Parathyroid adenoma (tissue), 2 donors: ENCODE results near the gene TASL.

Experiments
- H2AFZ ChIP-seq: fragments of 300-600 bp; sonication (generic); one replicate; pipeline ENCODE4 v1.7.0; 2017; ENCODE audit warnings: antibody characterized with exemption, mild to moderate bottlenecking
- H3K27ac ChIP-seq: fragments of 300-600 bp; sonication (generic); one replicate; pipeline ENCODE4 v1.7.0; 2017
- H3K27me3 ChIP-seq: fragments of 300-600 bp; sonication (generic); one replicate; pipeline ENCODE4 v1.7.0; 2017; ENCODE audit warnings: low read length; ENCODE audit not compliant: control insufficient read depth, insufficient read depth
- H3K36me3 ChIP-seq: fragments of 300-600 bp; sonication (generic); one replicate; pipeline ENCODE4 v1.7.0; 2017; ENCODE audit warnings: low read length; ENCODE audit not compliant: control insufficient read depth, insufficient read depth
- H3K4me1 ChIP-seq: fragments of 300-600 bp; sonication (generic); one replicate; pipeline ENCODE4 v1.7.0; 2017; ENCODE audit warnings: control low read depth
- H3K4me2 ChIP-seq: fragments of 300-600 bp; sonication (generic); one replicate; pipeline ENCODE4 v1.7.0; 2017; ENCODE audit warnings: low read length
- H3K4me3 ChIP-seq: fragments of 300-600 bp; sonication (generic); one replicate; pipeline ENCODE4 v1.7.0; 2017; ENCODE audit warnings: low read depth, low read length
- H3K79me2 ChIP-seq: fragments of 300-600 bp; sonication (generic); one replicate; pipeline ENCODE4 v1.7.0; 2017; ENCODE audit warnings: control low read depth
- H3K9ac ChIP-seq: fragments of 300-600 bp; sonication (generic); one replicate; pipeline ENCODE4 v1.7.0; 2017; ENCODE audit warnings: mild to moderate bottlenecking
- H3K9me3 ChIP-seq: fragments of 300-600 bp; sonication (generic); one replicate; pipeline ENCODE4 v1.7.0; 2017; ENCODE audit warnings: low read length; ENCODE audit not compliant: control insufficient read depth
- TF ChIP-seq, protein P1 (sequence below): fragments of 300-600 bp; sonication (generic); IDR thresholded peaks from one replicate; pipeline ENCODE4 v1.7.0; 2017; ENCODE audit warnings: antibody characterized with exemption, mild to moderate bottlenecking
- donor health status: primary hyperparathyroidism.

Gene TASL

DNA sequence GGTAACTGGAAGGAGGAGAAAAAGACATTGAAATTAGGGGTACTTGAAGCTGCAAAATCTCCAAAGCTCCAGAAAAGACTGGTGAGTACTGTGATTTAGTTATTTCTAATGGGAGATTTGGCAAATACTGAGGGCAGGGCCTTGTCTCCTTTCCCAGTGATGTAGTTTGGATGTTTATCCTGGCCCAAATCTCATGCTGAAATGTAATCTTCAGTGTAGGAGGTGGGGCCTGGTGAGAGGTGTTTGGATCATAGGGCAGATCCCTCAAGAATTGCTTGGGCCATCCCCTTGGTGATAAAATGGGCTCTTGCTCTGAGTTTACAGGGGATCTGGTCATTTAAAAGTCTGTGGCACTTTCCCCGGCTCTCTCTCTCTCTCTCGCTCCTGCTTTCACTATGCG is 42.6 kb upstream of the TASL start:
- Histone ChIP-seq H3K4me3 (no peak overlapping the region), H3K9me3 (no peaks in the 10 kb centered on the region), H3K79me2 (no peaks in the 10 kb centered on the region), H3K4me1 (no peaks in the 10 kb centered on the region), H3K27ac (no peak overlapping the region), H2AFZ (no peak overlapping the region), H3K27me3 (no peaks in the 10 kb centered on the region), H3K4me2 (no peak overlapping the region), H3K9ac (no peak overlapping the region), H3K36me3 (no peaks in the 10 kb centered on the region)
- TF ChIP-seq, protein P1, sequence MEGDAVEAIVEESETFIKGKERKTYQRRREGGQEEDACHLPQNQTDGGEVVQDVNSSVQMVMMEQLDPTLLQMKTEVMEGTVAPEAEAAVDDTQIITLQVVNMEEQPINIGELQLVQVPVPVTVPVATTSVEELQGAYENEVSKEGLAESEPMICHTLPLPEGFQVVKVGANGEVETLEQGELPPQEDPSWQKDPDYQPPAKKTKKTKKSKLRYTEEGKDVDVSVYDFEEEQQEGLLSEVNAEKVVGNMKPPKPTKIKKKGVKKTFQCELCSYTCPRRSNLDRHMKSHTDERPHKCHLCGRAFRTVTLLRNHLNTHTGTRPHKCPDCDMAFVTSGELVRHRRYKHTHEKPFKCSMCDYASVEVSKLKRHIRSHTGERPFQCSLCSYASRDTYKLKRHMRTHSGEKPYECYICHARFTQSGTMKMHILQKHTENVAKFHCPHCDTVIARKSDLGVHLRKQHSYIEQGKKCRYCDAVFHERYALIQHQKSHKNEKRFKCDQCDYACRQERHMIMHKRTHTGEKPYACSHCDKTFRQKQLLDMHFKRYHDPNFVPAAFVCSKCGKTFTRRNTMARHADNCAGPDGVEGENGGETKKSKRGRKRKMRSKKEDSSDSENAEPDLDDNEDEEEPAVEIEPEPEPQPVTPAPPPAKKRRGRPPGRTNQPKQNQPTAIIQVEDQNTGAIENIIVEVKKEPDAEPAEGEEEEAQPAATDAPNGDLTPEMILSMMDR, result no peak

DNA sequence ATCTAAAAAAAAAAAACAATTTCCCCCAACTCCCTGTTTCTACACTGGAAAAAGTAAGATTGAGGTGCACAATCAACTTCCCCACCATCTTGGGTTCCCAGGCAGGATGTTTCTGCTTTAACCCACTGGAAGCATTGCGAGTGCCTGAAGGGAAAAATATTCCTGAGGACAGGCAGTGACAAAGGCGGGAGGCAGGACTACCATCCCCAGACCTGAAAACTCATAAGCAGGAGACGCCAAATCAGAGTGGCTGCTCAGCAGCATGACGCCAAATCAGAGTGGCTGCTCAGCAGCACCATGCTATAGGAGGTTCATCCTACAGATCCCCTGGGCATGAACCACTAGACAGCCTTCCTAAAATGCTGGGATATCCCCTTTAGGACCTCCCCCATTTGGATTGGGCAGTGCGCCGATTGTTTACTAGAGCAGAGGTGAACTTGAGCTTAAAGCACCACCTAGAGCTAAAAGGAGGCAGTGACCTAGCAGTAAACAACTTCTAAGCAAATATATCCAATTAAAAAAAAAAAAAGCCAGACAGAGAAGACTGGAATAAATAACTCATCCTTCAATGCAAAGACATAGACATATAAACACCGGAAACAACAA is 40.7 kb upstream of the TASL start:
- no peak overlapping the region for H3K4me3 ChIP-seq
- H3K9ac ChIP-seq, result no peak overlapping the region
- H3K4me1 ChIP-seq, result no peaks in the 10 kb centered on the region
- H3K79me2 ChIP-seq, result no peaks in the 10 kb centered on the region
- H3K9me3 ChIP-seq, result no peaks in the 10 kb centered on the region
- no peak overlapping the region for H2AFZ ChIP-seq
- H3K36me3 ChIP-seq, result no peaks in the 10 kb centered on the region
- H3K4me2 ChIP-seq, result no peak overlapping the region
- no peaks in the 10 kb centered on the region for H3K27me3 ChIP-seq
- H3K27ac ChIP-seq, result no peak overlapping the region
- TF ChIP-seq, protein P1, result no peak

DNA sequence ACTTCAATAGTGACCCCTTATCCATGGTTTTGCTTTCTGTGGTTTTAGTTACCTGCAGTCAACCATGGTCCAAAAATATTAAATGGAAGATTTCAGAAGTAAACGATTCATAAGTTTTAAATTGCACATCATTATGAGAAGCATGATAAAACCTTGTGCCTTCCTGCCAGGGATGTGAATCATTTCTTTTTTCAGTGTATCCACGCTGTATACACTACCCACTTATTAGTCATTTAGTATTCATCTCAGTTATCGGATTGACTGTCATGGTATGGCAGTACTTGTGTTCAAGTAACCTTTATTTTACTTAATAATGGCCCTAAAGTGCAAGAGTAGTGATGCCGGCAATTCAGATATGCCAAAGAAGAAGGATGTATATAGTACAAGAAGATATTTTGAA is 37.7 kb upstream of the TASL start:
- H3K79me2 ChIP-seq, result no peaks in the 10 kb centered on the region
- TF ChIP-seq, protein P1, result no peak
- no peaks in the 10 kb centered on the region for H3K36me3 ChIP-seq
- H3K4me2 ChIP-seq, result no peak overlapping the region
- no peaks in the 10 kb centered on the region for H3K27me3 ChIP-seq
- no peaks in the 10 kb centered on the region for H3K9me3 ChIP-seq
- H3K9ac ChIP-seq, result no peak overlapping the region
- H3K4me3 ChIP-seq, result no peak overlapping the region
- no peaks in the 10 kb centered on the region for H3K4me1 ChIP-seq
- H3K27ac ChIP-seq, result no peak overlapping the region
- H2AFZ ChIP-seq, result no peak overlapping the region

DNA sequence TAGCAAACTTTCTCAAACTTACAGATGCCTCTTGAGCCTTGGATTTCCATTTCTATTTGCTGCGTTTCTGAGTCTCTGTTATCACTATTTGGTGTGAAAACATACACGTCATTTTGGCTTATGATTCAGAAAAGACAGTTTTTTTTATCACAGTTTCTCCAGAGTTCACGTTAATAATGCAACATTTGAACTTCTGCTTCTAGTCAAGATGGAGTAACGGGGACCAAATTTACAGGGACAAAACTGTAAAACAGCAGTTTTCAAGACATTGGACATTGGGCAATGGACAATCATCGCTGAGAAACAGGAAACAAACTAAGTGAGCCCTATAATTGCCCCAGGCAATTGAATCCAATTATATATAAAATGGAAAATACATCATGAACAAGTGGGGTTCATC is 36.2 kb upstream of the TASL start:
- Histone ChIP-seq H3K9me3 (no peaks in the 10 kb centered on the region), H3K79me2 (no peaks in the 10 kb centered on the region), H3K4me2 (no peak overlapping the region), H2AFZ (no peak overlapping the region), H3K9ac (no peak overlapping the region), H3K27me3 (no peaks in the 10 kb centered on the region), H3K27ac (no peak overlapping the region), H3K4me1 (no peaks in the 10 kb centered on the region), H3K4me3 (no peak overlapping the region), H3K36me3 (no peaks in the 10 kb centered on the region)
- TF ChIP-seq, protein P1, result no peak

DNA sequence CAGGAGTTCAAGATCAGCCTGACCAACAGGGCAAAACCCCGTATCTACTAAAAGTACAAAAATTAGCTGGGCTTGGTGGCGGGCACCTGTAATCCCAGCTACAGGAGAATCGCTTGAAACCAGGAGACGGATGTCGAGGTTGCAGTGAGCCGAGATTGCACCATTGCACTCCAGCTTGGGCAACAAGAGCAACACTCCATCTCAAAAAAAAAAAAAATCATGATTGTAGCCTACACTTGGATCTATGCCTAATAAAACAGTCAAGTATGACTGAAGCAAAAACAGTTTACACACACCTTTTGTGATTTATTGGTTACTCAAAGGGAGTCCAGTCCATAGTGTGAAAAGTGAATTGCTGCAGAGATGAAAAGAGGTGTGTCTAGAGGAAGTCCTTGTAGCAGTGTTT is 34.7 kb upstream of the TASL start:
- no peak overlapping the region for H3K4me3 ChIP-seq
- no peaks in the 10 kb centered on the region for H3K9me3 ChIP-seq
- no peaks in the 10 kb centered on the region for H3K27me3 ChIP-seq
- TF ChIP-seq, protein P1, result no peak
- no peak overlapping the region for H3K4me2 ChIP-seq
- H3K79me2 ChIP-seq, result no peaks in the 10 kb centered on the region
- no peak overlapping the region for H3K27ac ChIP-seq
- H3K9ac ChIP-seq, result no peak overlapping the region
- H3K36me3 ChIP-seq, result no peaks in the 10 kb centered on the region
- no peaks in the 10 kb centered on the region for H3K4me1 ChIP-seq
- H2AFZ ChIP-seq, result no peak overlapping the region
